Mesendoderm (in vitro differentiated cells): ENCODE data around the gene ATP2B1.
A peak's percentile ranks its signal among the peaks of the same experiment; 100 is the strongest.
"Not testable (repeated sequence)": the region's sequence is repeated elsewhere in the genome, so short reads cannot be mapped to it uniquely, and the experiment has no call there.

Experiments used
- DNase-seq: peaks from one replicate; pipeline ENCODE4 v3.0.0; 2013
- H2AK5ac ChIP-seq: 2 replicates; pipeline ENCODE4 v1.6.1; 2013; ENCODE audit warnings: low read length, inconsistent platforms
- H2BK120ac ChIP-seq: 2 replicates; pipeline ENCODE4 v1.6.1; 2013; ENCODE audit warnings: low read depth, mild to moderate bottlenecking, low read length, moderate library complexity, mixed read lengths
- H2BK15ac ChIP-seq: replicated peaks from 2 replicates; pipeline ENCODE4 v1.6.1; 2013; ENCODE audit warnings: low read depth, mild to moderate bottlenecking, moderate library complexity
- H2BK5ac ChIP-seq: 2 replicates; pipeline ENCODE4 v1.6.1; 2013; ENCODE audit warnings: low read length, inconsistent platforms
- H3K18ac ChIP-seq: 2 replicates; pipeline ENCODE4 v1.6.1; 2013; ENCODE audit warnings: mild to moderate bottlenecking, low read length, mixed read lengths
- H3K23ac ChIP-seq: one replicate; pipeline ENCODE4 v1.6.1; 2013; ENCODE audit warnings: low read length
- H3K27ac ChIP-seq: 2 replicates; pipeline ENCODE4 v1.5.1; 2013; ENCODE audit warnings: low read depth, mild to moderate bottlenecking, inconsistent platforms, low read length, moderate library complexity
- H3K27me3 ChIP-seq: 2 replicates; pipeline ENCODE4 v1.6.1; 2013; ENCODE audit warnings: low read length, control low read depth, mild to moderate bottlenecking, inconsistent platforms; ENCODE audit not compliant: insufficient read depth, poor library complexity
- H3K36me3 ChIP-seq: 2 replicates; pipeline ENCODE4 v1.6.1; 2013; ENCODE audit warnings: low read length, inconsistent platforms; ENCODE audit not compliant: control insufficient read depth, insufficient read depth
- H3K4ac ChIP-seq: one replicate; pipeline ENCODE4 v1.6.1; 2013; ENCODE audit warnings: low read depth, mild to moderate bottlenecking, low read length, moderate library complexity
- H3K4me1 ChIP-seq: 2 replicates; pipeline ENCODE4 v1.6.1; 2013; ENCODE audit warnings: low read depth, low read length, inconsistent platforms; ENCODE audit not compliant: control insufficient read depth
- H3K4me2 ChIP-seq: 2 replicates; pipeline ENCODE4 v1.6.1; 2013; ENCODE audit warnings: low read length
- H3K4me3 ChIP-seq: 2 replicates; pipeline ENCODE4 v1.5.1; 2013; ENCODE audit warnings: mild to moderate bottlenecking, low read length
- H3K56ac ChIP-seq: one replicate; pipeline ENCODE4 v1.6.1; 2013; ENCODE audit warnings: low read length
- H3K79me1 ChIP-seq: 2 replicates; pipeline ENCODE4 v1.6.1; 2013; ENCODE audit warnings: low read length, inconsistent platforms
- H3K79me2 ChIP-seq: 2 replicates; pipeline ENCODE4 v1.6.1; 2013; ENCODE audit warnings: mild to moderate bottlenecking, low read length; ENCODE audit not compliant: control insufficient read depth, insufficient read depth
- H3K9ac ChIP-seq: 2 replicates; pipeline ENCODE4 v1.6.1; 2013; ENCODE audit warnings: low read length, inconsistent platforms
- H4K5ac ChIP-seq: one replicate; pipeline ENCODE4 v1.6.1; 2013; ENCODE audit warnings: low read length
- H4K8ac ChIP-seq: one replicate; pipeline ENCODE4 v1.6.1; 2013; ENCODE audit warnings: low read depth, mild to moderate bottlenecking, control low read depth, low read length, moderate library complexity
- WGBS: extraction: QIAGEN DNeasy Blood & Tissue Kit; methylation state at CpG from one replicate; pipeline ENCODE4 v1.1.7; 2013; ENCODE audit warnings: low lambda C conversion rate, missing lambda C conversion rate; ENCODE audit not compliant: insufficient coverage; ENCODE audit errors: extremely low coverage; 5-methylcytosine and 5-hydroxymethylcytosine counted together

The ATP2B1 gene

GRCh38 chr12:89701606-89702206 lies 6.9 kb downstream of the ATP2B1 start:
- Histone ChIP-seq H3K4me1 (no peaks in the 10 kb centered on the region), H3K23ac (no peak overlapping the region), H3K4me3 (no peak overlapping the region), H3K4me2 (no peak overlapping the region), H2BK5ac (no peak overlapping the region), H2BK120ac (no peak overlapping the region), H3K79me2 (peaks cover 12% of the 10 kb centered on the region), H3K4ac (no peak overlapping the region), H3K18ac (no peak overlapping the region), H2AK5ac (no peak overlapping the region), H4K5ac (no peak overlapping the region), H3K27ac (no peak overlapping the region), H3K27me3 (no peaks in the 10 kb centered on the region), H3K79me1 (peaks cover 9% of the 10 kb centered on the region), H3K36me3 (no peaks in the 10 kb centered on the region), H2BK15ac (no peak overlapping the region), H4K8ac (no peak overlapping the region), H3K56ac (no peak overlapping the region), H3K9ac (no peak overlapping the region)
- no CpG with 5 or more reads among the region's 3 CpGs for WGBS
- DNase-seq, result peak; percentile 13

GRCh38 chr12:89700191-89700810 lies 8.3 kb downstream of the ATP2B1 start:
- H4K5ac ChIP-seq, result no peak overlapping the region
- no peaks in the 10 kb centered on the region for H3K27me3 ChIP-seq
- H2BK5ac ChIP-seq, result no peak overlapping the region
- no CpG with 5 or more reads among the region's 4 CpGs for WGBS
- no peak for DNase-seq
- H3K36me3 ChIP-seq, result no peaks in the 10 kb centered on the region
- peaks cover 11% of the 10 kb centered on the region for H3K79me1 ChIP-seq
- H3K56ac ChIP-seq, result no peak overlapping the region
- H3K4me1 ChIP-seq, result no peaks in the 10 kb centered on the region
- no peak overlapping the region for H2BK15ac ChIP-seq
- no peak overlapping the region for H3K4me3 ChIP-seq
- H3K79me2 ChIP-seq, result peaks cover 14% of the 10 kb centered on the region
- H4K8ac ChIP-seq, result no peak overlapping the region
- H3K9ac ChIP-seq, result no peak overlapping the region
- no peak overlapping the region for H2BK120ac ChIP-seq
- H3K27ac ChIP-seq, result no peak overlapping the region
- no peak overlapping the region for H3K23ac ChIP-seq
- no peak overlapping the region for H3K18ac ChIP-seq
- H3K4me2 ChIP-seq, result no peak overlapping the region
- no peak overlapping the region for H2AK5ac ChIP-seq
- no peak overlapping the region for H3K4ac ChIP-seq

- WGBS, result no CpG with 5 or more reads among the region's 2 CpGs
- H3K9ac ChIP-seq, result no peak overlapping the region
- H3K4me1 ChIP-seq, result no peaks in the 10 kb centered on the region
- no peak overlapping the region for H3K18ac ChIP-seq
- H3K79me2 ChIP-seq, result peaks cover 14% of the 10 kb centered on the region
- H3K27ac ChIP-seq, result no peak overlapping the region
- no peak overlapping the region for H4K5ac ChIP-seq
- H3K23ac ChIP-seq, result no peak overlapping the region
- H3K4me3 ChIP-seq, result no peak overlapping the region
- H4K8ac ChIP-seq, result no peak overlapping the region
- H3K56ac ChIP-seq, result no peak overlapping the region
- peaks cover 15% of the 10 kb centered on the region for H3K79me1 ChIP-seq
- no peaks in the 10 kb centered on the region for H3K36me3 ChIP-seq
- no peak overlapping the region for H2BK120ac ChIP-seq
- H3K4ac ChIP-seq, result no peak overlapping the region
- DNase-seq, result no peak
- H2BK5ac ChIP-seq, result no peak overlapping the region
- H2BK15ac ChIP-seq, result no peak overlapping the region
- no peak overlapping the region for H2AK5ac ChIP-seq
- no peaks in the 10 kb centered on the region for H3K27me3 ChIP-seq
- H3K4me2 ChIP-seq, result no peak overlapping the region
Measured at GRCh38 chr12:89698607-89699006, 10.0 kb downstream of the ATP2B1 start.

GRCh38 chr12:89697728-89698127 lies 10.9 kb downstream of the ATP2B1 start:
- DNase-seq, result not testable (repeated sequence)
- WGBS, result no CpG with 5 or more reads among the region's 10 CpGs

GRCh38 chr12:89697296-89697695 lies 11.3 kb downstream of the ATP2B1 start:
- H3K27ac ChIP-seq, result no peak overlapping the region
- H4K8ac ChIP-seq, result no peak overlapping the region
- H2BK120ac ChIP-seq, result no peak overlapping the region
- no peak overlapping the region for H3K9ac ChIP-seq
- no peak overlapping the region for H2BK15ac ChIP-seq
- H3K79me2 ChIP-seq, result peaks cover 14% of the 10 kb centered on the region
- H3K56ac ChIP-seq, result no peak overlapping the region
- no peak overlapping the region for H3K4me3 ChIP-seq
- H2AK5ac ChIP-seq, result no peak overlapping the region
- H3K23ac ChIP-seq, result no peak overlapping the region
- H4K5ac ChIP-seq, result no peak overlapping the region
- no peaks in the 10 kb centered on the region for H3K27me3 ChIP-seq
- no peaks in the 10 kb centered on the region for H3K36me3 ChIP-seq
- no peak overlapping the region for H3K4me2 ChIP-seq
- H3K18ac ChIP-seq, result no peak overlapping the region
- no peak overlapping the region for H2BK5ac ChIP-seq
- no peak overlapping the region for H3K4ac ChIP-seq
- H3K4me1 ChIP-seq, result no peaks in the 10 kb centered on the region
- H3K79me1 ChIP-seq, result peaks cover 15% of the 10 kb centered on the region
- no peak for DNase-seq

More at GRCh38 chr12:89697728-89698127, 10.9 kb downstream of the ATP2B1 start:
- H3K36me3 ChIP-seq, H3K4me3 ChIP-seq, H2BK120ac ChIP-seq, H3K4ac ChIP-seq, H3K18ac ChIP-seq, H3K9ac ChIP-seq, H3K56ac ChIP-seq, H3K27ac ChIP-seq, H4K5ac ChIP-seq, H2AK5ac ChIP-seq, H3K4me1 ChIP-seq, H2BK15ac ChIP-seq, H3K4me2 ChIP-seq, H3K27me3 ChIP-seq, H3K23ac ChIP-seq, H4K8ac ChIP-seq, H2BK5ac ChIP-seq: not testable (repeated sequence)
- Histone ChIP-seq H3K79me1 (peaks cover 15% of the 10 kb centered on the region), H3K79me2 (peaks cover 14% of the 10 kb centered on the region)

- H4K8ac ChIP-seq, result no peak overlapping the region
- no peak overlapping the region for H3K56ac ChIP-seq
- no peak overlapping the region for H2AK5ac ChIP-seq
- no peak overlapping the region for H2BK120ac ChIP-seq
- H3K9ac ChIP-seq, result no peak overlapping the region
- H3K79me1 ChIP-seq, result peaks cover 11% of the 10 kb centered on the region
- H3K36me3 ChIP-seq, result no peaks in the 10 kb centered on the region
- no peak overlapping the region for H3K18ac ChIP-seq
- H3K27me3 ChIP-seq, result no peaks in the 10 kb centered on the region
- H4K5ac ChIP-seq, result no peak overlapping the region
- H3K4ac ChIP-seq, result no peak overlapping the region
- H3K23ac ChIP-seq, result no peak overlapping the region
- no CpG with 5 or more reads among the region's 1 CpG for WGBS
- H3K27ac ChIP-seq, result no peak overlapping the region
- DNase-seq, result no peak
- no peak overlapping the region for H3K4me3 ChIP-seq
- no peak overlapping the region for H3K4me2 ChIP-seq
- H3K4me1 ChIP-seq, result no peaks in the 10 kb centered on the region
- no peak overlapping the region for H2BK5ac ChIP-seq
- no peak overlapping the region for H2BK15ac ChIP-seq
- H3K79me2 ChIP-seq, result peaks cover 8% of the 10 kb centered on the region
Measured at GRCh38 chr12:89695830-89696229, 12.8 kb downstream of the ATP2B1 start.
